Fibroblast of lung (primary cell): ENCODE results near the gene SMYD1. TPM values are rescaled to one million over a fixed set of nuclear protein-coding genes. Genes with fewer than 3 reads are reported as not detected.

Source experiments
- DNase-seq, 2 donors: peaks; one replicate each; pipeline versions ENCODE4 v3.0.0 to v3.0.0-alpha.2; 2010; ENCODE audit warnings: low read depth in 2 of 2
- H2AFZ ChIP-seq: 2 replicates; pipeline ENCODE4 v1.5.1; 2012; ENCODE audit warnings: low read length, control low read depth, inconsistent platforms
- H3K27ac ChIP-seq: 2 replicates; pipeline ENCODE4 v1.5.1; 2011; ENCODE audit warnings: low read length, control low read depth; ENCODE audit not compliant: insufficient read depth
- H3K27me3 ChIP-seq: 2 replicates; pipeline ENCODE4 v1.5.1; 2011; ENCODE audit warnings: mild to moderate bottlenecking, low read length; ENCODE audit not compliant: control insufficient read depth, insufficient read depth
- H3K36me3 ChIP-seq: 2 replicates; pipeline ENCODE4 v1.5.1; 2011; ENCODE audit warnings: low read length; ENCODE audit not compliant: control insufficient read depth, insufficient read depth
- H3K4me1 ChIP-seq: 2 replicates; pipeline ENCODE4 v1.5.1; 2011; ENCODE audit warnings: low read length; ENCODE audit not compliant: control insufficient read depth, insufficient read depth; ENCODE audit errors: extremely low read depth
- H3K4me2 ChIP-seq: 2 replicates; pipeline ENCODE4 v1.5.1; 2011; ENCODE audit warnings: low read length, control low read depth; ENCODE audit not compliant: insufficient read depth; ENCODE audit errors: extremely low read depth
- H3K4me3 ChIP-seq, 4 experiments: fragments of 200-600 bp in 1 of 4; sonication (generic) in 1 of 4; replicated peaks in 1 of 4; 2 replicates each; pipeline ENCODE4 v1.5.1; 2011 to 2016; ENCODE audit warnings: low read length in 4 of 4, low read depth in 3 of 4, mild to moderate bottlenecking in 3 of 4, control low read depth in 2 of 4, inconsistent platforms in 1 of 4, mixed read lengths in 1 of 4; ENCODE audit not compliant: insufficient read depth in 1 of 4; ENCODE audit errors: control extremely low read depth in 1 of 4
- H3K79me2 ChIP-seq: 2 replicates; pipeline ENCODE4 v1.5.1; 2012; ENCODE audit warnings: mild to moderate bottlenecking, low read length, inconsistent platforms; ENCODE audit not compliant: control insufficient read depth, insufficient read depth
- H3K9ac ChIP-seq: 2 replicates; pipeline ENCODE4 v1.5.1; 2011; ENCODE audit warnings: mild to moderate bottlenecking, low read length, control low read depth; ENCODE audit not compliant: insufficient read depth
- H3K9me3 ChIP-seq: 2 replicates; pipeline ENCODE4 v1.5.1; 2012; ENCODE audit warnings: low read depth, low read length; ENCODE audit not compliant: control insufficient read depth, insufficient read depth
- H4K20me1 ChIP-seq: 2 replicates; pipeline ENCODE4 v1.5.1; 2011; ENCODE audit warnings: low read length; ENCODE audit not compliant: control insufficient read depth, insufficient read depth; ENCODE audit errors: extremely low read depth
- EZH2 ChIP-seq: IDR thresholded peaks from 2 replicates; pipeline ENCODE4 v1.5.1; 2012; ENCODE audit warnings: low read length, control low read depth, mild to moderate bottlenecking; ENCODE audit errors: missing control alignments
- polyA plus RNA-seq, 2 donors: library from polyadenylated mRNA; depleted of rRNA in 1 of 2; stranded (reverse) in 1 of 2; unstranded in 1 of 2; fragments of >200 nt; gene quantifications; 2 replicates each; pipeline ENCODE4 v1.2.1, GENCODE V29; 2011 to 2012; ENCODE audit warnings: missing spikeins in 1 of 2
- total RNA-seq: library from RNA; depleted of rRNA; stranded (reverse); fragments of >200 nt; gene quantifications from 2 replicates; pipeline ENCODE4 v1.2.1, GENCODE V29; 2014
- TF ChIP-seq, protein P1 (sequence below), 2 donors: IDR thresholded peaks in 1 of 2; conservative IDR thresholded peaks in 1 of 2; 1 replicate in 1 of 2; 2 replicates in 1 of 2; pipeline ENCODE4 v1.5.1; 2011 to 2012; ENCODE audit warnings: low read length in 2 of 2, control low read depth in 1 of 2, inconsistent platforms in 1 of 2, low read depth in 1 of 2, mild to moderate bottlenecking in 1 of 2

Gene SMYD1
- total and polyA plus RNA-seq, 2 donors (not counting 1 experiment from before 2014, with no cell fraction given): not detected

DNA sequence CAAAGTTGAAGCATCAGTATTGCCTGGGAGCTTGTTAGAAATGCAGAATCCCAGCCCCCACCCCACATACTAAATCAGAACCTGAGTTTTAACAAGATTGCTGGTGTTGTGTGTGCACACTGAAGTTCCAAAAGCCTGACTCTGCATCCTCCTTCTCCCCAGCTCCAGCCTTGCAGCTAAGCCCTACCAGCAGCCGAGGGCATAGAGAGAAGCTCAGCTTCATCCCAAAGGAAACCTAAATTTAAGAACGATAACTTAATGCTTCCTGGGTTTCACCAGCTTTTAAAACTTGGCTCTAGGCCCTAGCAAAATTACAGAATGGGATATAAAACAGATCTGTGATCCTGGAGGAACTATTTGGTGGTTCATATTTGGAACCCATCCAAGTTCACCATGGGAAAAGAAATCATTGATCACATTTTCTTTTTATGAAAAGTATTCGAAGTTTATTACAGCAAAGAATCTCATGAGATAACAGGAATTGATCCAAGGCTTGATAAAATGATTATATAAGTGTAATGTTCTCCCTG is 11.1 kb downstream of the SMYD1 start:
- TF ChIP-seq, protein P1, sequence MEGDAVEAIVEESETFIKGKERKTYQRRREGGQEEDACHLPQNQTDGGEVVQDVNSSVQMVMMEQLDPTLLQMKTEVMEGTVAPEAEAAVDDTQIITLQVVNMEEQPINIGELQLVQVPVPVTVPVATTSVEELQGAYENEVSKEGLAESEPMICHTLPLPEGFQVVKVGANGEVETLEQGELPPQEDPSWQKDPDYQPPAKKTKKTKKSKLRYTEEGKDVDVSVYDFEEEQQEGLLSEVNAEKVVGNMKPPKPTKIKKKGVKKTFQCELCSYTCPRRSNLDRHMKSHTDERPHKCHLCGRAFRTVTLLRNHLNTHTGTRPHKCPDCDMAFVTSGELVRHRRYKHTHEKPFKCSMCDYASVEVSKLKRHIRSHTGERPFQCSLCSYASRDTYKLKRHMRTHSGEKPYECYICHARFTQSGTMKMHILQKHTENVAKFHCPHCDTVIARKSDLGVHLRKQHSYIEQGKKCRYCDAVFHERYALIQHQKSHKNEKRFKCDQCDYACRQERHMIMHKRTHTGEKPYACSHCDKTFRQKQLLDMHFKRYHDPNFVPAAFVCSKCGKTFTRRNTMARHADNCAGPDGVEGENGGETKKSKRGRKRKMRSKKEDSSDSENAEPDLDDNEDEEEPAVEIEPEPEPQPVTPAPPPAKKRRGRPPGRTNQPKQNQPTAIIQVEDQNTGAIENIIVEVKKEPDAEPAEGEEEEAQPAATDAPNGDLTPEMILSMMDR (conservative IDR thresholded peaks at IDR 0.05 in 1 of 2, IDR thresholded peaks at IDR 0.05 in 1 of 2; ENCODE audit: low read depth in 1 of 2, low read length in 2 of 2): no peak
- TF ChIP-seq EZH2: no peak
- no peak overlapping the region for H3K27ac ChIP-seq
- H4K20me1 ChIP-seq: no peaks in the 10 kb centered on the region
- H3K4me2 ChIP-seq: no peak overlapping the region
- H3K9ac ChIP-seq: no peak overlapping the region
- no peak for DNase-seq
- H3K27me3 ChIP-seq: no peaks in the 10 kb centered on the region
- no peaks in the 10 kb centered on the region for H3K4me1 ChIP-seq
- H3K79me2 ChIP-seq: no peaks in the 10 kb centered on the region
- H2AFZ ChIP-seq: no peak overlapping the region
- H3K4me3 ChIP-seq: no peak overlapping the region
- no peaks in the 10 kb centered on the region for H3K9me3 ChIP-seq
- H3K36me3 ChIP-seq: no peaks in the 10 kb centered on the region

DNA sequence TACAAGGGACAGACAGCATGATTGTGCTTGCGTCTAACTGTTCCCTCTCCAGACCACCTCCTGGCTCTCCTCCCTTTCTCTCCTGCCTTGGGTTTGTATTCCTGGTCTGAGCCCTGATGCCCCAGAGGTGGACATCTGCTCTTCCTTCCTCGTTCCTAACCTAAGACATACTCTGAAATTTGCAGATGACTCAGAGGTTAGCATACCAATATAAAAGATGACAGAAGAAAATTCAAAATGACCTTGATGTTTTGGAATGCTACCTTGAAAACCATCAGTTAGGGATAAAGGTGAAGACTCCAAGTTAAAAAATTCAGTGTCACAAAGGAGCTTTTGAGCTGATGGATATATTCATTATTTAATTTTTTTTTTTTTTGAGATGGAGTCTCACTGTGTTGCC is 12.9 kb downstream of the SMYD1 start:
- H3K9ac ChIP-seq: no peak overlapping the region
- H3K36me3 ChIP-seq: no peaks in the 10 kb centered on the region
- H3K79me2 ChIP-seq: no peaks in the 10 kb centered on the region
- H3K4me2 ChIP-seq: no peak overlapping the region
- H3K27ac ChIP-seq: no peak overlapping the region
- H2AFZ ChIP-seq: no peak overlapping the region
- no peaks in the 10 kb centered on the region for H3K9me3 ChIP-seq
- no peaks in the 10 kb centered on the region for H3K27me3 ChIP-seq
- TF ChIP-seq, protein P1 (conservative IDR thresholded peaks at IDR 0.05 in 1 of 2, IDR thresholded peaks at IDR 0.05 in 1 of 2; ENCODE audit: low read depth in 1 of 2, low read length in 2 of 2): no peak
- TF ChIP-seq EZH2: no peak
- H3K4me1 ChIP-seq: no peaks in the 10 kb centered on the region
- no peak for DNase-seq
- no peak overlapping the region for H3K4me3 ChIP-seq
- no peaks in the 10 kb centered on the region for H4K20me1 ChIP-seq

DNA sequence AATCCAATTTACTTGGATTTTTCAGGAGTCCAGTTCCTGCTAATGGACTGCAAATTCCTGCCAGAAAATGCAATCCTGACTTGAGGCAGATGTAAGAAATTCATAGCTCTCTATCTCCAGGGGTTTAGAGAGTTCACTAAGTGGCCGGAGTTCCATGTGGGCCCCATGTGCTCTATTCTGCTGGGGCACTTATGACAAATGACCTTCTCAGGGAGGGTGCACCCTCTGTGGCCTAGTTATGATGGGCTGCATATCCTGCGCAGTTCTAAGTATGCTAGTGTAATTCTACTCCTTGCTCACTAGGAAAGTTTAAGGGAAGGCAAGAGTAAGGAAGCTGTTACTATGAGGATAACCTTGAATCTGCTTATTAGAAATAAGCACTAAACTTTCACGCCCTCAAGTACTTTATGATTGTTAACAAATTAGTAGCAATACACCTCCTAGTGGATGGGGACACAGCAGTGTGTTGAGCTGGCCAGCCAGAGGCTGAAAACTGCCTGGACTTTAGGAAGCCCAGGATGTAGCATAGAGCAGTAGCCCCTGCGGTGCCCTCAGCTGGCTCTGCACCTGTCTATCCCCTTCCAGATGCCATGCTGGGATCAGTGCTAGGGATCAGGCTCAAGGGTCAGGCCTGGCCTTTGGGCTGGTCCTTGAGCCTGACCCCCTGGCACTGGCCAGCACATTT is 14.4 kb downstream of the SMYD1 start:
- Histone ChIP-seq H3K79me2 (no peaks in the 10 kb centered on the region), H3K4me2 (no peak overlapping the region), H3K9me3 (no peaks in the 10 kb centered on the region), H2AFZ (no peak overlapping the region), H3K36me3 (no peaks in the 10 kb centered on the region), H3K4me3 (no peak overlapping the region), H3K9ac (no peak overlapping the region), H3K27ac (no peak overlapping the region), H3K4me1 (no peaks in the 10 kb centered on the region), H3K27me3 (no peaks in the 10 kb centered on the region), H4K20me1 (no peaks in the 10 kb centered on the region)
- TF ChIP-seq EZH2: no peak
- TF ChIP-seq, protein P1 (conservative IDR thresholded peaks at IDR 0.05 in 1 of 2, IDR thresholded peaks at IDR 0.05 in 1 of 2; ENCODE audit: low read depth in 1 of 2, low read length in 2 of 2): no peak
- no peak for DNase-seq
